LNCAP (cell line): Measurements from ENCODE around the gene BHMT2.

Experiments
- TF ChIP-seq, protein P1 (sequence below): fragments of 450-650 bp; IDR thresholded peaks from 2 replicates; pipeline ENCODE4 v1.5.1; 2017; ENCODE audit warnings: mild to moderate bottlenecking

BHMT2 gene

DNA sequence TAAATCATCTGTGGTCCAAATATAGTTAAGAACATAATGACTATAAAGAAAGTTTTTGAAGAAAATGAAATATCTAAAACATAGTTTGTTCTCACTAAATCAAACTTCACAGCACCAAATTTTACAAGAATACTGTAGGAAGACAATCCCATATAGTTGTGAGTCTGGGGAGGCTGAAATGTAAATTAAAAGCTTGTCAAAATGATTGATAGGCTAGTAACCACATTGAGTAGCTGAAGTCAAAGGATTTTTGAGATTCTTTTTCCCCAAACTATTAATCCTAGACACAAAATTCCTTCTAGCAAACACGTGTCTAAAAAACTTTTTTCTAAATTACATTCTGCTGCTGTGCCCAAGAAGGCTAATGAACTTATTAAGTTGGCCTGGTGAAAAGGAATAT is 55.0 kb downstream of the BHMT2 start:
- TF ChIP-seq, protein P1, sequence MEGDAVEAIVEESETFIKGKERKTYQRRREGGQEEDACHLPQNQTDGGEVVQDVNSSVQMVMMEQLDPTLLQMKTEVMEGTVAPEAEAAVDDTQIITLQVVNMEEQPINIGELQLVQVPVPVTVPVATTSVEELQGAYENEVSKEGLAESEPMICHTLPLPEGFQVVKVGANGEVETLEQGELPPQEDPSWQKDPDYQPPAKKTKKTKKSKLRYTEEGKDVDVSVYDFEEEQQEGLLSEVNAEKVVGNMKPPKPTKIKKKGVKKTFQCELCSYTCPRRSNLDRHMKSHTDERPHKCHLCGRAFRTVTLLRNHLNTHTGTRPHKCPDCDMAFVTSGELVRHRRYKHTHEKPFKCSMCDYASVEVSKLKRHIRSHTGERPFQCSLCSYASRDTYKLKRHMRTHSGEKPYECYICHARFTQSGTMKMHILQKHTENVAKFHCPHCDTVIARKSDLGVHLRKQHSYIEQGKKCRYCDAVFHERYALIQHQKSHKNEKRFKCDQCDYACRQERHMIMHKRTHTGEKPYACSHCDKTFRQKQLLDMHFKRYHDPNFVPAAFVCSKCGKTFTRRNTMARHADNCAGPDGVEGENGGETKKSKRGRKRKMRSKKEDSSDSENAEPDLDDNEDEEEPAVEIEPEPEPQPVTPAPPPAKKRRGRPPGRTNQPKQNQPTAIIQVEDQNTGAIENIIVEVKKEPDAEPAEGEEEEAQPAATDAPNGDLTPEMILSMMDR = no peak

DNA sequence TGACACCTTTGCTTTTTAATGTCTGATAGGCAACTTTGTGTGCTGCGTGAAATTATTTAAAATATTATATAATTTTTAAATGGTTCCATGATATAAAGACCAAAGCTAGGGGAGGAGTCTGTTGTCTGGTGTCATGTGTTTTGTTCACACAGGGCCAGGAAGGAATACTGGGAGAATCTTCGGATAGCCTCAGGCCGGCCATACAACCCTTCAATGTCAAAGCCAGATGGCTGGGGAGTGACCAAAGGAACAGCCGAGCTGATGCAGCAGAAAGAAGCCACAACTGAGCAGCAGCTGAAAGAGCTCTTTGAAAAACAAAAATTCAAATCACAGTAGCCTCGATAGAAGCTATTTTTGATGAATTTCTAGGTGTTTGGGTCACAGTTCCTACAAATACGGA is 61.2 kb downstream of the BHMT2 start:
- TF ChIP-seq, protein P1 = no peak

DNA sequence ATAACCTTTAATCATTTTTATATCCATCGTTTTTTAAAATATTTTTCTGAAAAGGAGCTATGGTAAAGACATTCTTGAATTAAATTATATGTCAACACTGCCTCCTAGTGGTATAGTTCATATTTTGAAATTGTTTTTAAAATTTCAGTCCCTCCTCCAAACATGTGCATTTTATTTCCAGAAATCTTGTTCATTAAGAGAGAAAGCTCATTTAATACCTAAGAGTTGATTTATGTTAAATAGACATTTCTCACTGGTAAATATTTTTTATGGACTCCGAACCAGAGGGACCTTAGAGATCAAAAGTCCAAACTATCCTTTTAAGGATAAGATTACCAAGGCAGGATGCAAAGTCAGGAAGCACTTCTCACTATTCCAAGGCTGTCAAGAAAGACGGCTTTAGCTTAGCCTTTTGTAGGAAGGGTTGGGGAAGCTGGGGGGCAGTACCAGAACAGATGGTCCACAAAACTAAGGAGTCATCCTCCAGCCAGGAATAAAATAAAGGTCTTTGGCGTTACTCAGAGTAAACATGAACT is 63.6 kb downstream of the BHMT2 start:
- TF ChIP-seq, protein P1 = no peak

DNA sequence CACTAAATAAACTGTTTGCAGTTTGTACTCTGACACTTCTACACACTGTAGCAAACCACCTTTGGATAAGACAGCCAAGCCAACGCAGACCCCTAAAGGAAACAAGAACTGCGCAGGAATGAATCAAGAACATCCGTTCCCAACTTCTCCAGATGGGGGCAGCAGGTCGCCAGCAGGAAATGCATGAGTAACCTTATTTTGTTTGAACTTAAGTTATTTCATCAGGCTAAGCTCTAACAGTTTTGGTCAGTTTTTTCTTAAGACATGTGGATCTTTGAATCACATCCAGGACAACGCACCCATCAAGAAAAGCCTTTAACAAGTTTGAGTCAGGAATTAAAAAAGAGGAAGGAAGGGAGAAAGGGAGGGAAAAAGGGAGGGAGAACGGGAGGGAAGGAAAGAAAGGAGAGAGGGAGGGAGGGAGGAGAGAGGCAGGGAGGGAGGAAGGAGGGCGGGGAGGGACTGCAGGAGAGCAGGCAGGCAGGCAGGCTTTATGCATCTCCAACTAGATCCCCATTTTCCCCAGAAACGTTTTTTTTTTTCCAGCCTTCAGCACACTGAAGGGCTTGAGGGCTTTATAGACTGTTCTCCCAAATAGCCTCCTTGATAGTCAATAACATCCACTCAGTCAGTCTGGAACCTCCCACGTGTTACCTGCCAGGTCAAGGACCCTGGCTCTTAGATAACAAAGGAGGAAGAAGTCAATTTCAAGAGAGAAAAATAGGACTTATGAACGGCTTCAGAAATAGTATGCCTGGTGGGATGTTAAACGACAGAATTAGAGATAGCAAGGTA is 64.3 kb downstream of the BHMT2 start:
- TF ChIP-seq, protein P1 = peak; percentile 82

- TF ChIP-seq, protein P1 = no peak
These were observed 66.4 kb downstream of the BHMT2 start for GRCh38 chr5:79135790-79136553.

GRCh38 chr5:79136618-79137017 is 67.1 kb downstream of the BHMT2 start:
- TF ChIP-seq, protein P1 = no peak
